Forelimb muscle (tissue), 1 donor: Measurements from ENCODE around the gene TBC1D5. TPM values are rescaled to one million over a fixed set of nuclear protein-coding genes. Genes with fewer than 3 reads are reported as not detected.

Experiments used
- DNase-seq: peaks from one replicate; pipeline ENCODE4 v3.0.0-alpha.2; 2013; ENCODE audit warnings: low read depth
- polyA plus RNA-seq: library from polyadenylated mRNA; unstranded; fragments of 120-200 nt; gene quantifications from one replicate; pipeline ENCODE4 v1.2.1, GENCODE V29; 2013; ENCODE audit not compliant: insufficient read length

TBC1D5 gene
- polyA plus RNA-seq, 1 donor, result 23.4 TPM

DNA sequence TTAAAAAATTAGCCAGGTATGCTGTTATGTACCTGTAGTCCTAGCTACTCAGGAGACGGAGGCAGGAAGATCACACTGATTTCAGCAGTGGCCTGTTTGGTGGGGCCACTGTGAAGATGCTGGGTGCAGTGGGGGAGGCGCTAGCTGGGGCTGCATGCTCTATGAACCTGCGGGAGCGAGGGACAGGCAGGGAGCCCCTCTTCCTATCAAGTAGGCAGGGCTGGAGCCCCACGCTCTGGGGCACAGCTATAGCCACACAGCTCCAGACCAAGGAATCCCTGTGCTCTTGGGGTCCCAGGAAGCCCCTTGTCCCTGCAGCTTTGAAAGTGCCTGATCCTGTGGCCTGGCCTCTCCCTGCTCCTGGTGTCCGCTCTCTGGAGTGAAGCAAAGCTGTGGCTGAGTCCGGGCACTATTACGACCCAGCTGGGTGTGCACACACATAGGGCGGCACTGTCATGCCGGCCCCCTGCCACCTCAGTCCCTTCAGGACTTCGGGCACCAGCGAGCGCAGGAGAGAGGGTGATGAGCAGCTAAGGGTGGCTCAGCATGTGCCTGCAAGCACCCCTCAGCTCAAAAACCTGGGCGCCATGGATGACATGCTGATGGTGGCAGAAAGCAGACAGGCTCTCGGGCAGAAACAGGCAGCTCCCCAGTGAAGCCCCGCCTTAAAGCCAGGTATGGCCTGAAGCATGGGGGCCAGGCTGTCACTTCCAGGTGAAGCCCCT lies 262.6 kb downstream of the TBC1D5 start:
- DNase-seq, result no peak

DNA sequence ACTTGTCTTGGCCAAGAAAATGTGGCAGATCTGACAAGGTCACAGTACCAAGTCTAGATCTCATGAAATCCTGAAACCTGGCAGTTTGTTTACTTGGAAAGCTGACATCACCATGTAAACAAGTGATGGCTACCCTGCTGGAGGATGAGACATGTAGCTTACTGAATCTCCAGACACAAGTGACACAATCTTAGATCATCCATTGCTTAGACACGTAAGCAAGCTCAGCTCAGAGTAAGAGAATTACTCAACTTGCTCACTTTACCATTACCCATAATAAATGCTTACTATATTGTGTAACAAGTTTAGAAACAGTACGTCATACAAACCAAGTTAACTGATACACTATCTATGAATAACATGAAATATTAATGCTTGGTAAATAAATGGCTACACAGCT lies 263.8 kb downstream of the TBC1D5 start:
- no peak for DNase-seq

DNA sequence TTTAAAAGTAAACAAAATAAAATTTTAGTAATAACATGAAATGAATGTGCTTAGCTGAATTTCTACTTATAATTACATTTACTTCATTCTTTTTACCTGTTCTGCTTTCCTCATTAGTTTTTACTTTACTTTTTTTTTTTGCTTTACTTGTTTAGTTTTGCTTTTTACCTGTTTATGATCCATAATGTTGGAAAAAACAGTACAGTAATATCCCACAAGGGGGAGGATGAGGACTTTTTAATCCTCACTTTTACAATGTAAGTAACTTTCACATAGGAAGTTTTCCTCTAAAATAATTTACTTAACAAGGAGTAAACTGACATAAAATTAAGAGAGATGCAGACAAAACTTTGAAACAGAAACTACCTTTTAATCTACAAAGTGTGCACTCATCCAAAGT lies 268.7 kb downstream of the TBC1D5 start:
- no peak for DNase-seq

DNA sequence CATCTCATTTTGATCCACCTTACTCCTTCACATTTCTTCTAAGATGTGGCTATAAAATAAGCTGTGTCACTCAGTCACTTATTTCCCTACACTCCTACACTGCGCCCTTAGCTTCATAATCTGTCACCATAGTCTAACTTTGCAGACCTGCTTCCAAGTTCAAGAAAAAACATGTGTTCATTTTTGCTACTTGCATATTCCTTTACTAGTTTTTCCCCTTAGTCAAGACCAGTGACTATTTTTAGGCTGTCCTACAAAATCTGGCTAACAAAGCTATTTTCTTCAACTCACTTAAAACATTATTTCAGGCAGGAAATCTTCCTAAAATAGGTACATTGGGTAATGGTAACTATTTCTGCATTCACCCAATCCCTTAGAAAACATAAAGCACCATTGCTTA lies 272.5 kb downstream of the TBC1D5 start:
- DNase-seq, result peak; percentile 8

DNA sequence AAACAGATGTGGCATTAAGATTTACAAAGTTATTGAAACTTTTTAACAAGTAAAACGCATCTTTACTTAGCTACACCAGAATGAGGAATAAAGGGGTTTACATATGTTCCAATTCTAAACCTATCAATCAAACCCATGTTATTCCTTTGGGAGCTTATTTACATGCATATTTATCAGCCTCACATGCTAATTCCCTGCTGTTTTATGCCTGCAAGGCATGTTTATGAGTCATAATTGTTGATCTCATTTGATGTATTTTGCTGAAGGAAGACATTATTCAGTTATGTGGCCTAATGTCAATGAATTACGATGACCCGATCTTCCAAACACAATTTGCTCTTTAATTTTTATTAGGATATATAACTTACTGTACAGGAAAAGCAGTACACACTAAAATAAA lies 272.9 kb downstream of the TBC1D5 start:
- no peak for DNase-seq

DNA sequence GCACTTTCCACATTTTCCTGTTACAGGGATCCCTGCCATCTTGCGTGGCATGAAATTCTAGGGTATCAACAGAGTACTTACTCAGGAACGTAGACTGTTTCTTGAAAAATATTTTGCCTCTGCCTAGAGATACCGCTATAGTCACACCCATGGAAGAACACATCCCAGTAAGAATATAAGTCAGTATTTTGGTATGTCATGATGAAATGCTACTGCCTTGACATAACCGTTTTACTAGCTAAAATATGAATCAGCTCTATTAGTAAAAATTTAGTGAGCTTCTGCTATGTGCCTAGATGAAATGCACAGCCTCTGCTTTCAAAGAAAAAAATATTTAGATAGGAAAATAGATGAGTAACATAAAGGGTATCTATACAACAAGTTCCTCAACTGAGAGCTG lies 276.4 kb downstream of the TBC1D5 start:
- DNase-seq, result no peak

DNA sequence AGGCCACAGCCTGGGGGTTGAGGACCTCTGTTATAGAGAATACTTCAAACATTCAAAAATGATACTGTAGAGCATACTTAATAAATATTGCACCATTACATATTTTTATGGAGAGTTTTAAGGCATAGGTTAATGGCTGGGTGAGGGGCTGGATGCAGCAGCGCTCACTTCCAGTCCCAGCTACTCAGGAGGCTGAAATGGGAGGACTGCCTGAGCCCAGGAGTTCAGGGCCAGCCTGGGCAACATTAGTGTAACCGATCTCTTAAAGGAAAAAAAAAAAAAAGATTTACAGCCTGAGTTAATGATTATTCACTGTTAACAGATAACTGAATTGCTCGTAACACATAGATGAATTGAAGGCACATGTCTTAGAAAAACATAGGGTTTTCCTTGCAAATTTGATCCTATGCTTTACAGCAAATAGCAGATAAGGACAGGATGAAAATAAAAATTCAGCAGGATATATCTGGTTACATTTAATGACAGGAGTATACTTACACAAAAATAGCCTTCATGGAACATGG lies 282.9 kb downstream of the TBC1D5 start:
- DNase-seq, result no peak

DNA sequence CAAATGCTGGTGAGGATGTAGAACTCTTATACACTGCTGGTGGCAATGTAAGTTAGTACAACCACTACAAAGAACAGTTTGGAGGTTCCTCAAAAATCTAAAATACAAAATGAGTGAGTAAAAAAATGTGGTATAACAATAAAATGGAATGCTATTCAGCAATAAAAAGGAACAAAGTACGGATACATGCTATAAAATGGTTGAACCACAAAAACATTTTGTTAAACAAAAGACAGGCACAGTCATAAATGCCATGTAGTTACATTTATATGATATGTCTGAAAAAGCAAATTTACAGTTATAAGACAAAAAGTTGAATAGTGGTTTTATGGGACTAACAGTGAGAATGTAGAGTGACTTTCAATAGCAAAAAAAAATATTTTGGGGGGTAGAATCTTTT lies 285.8 kb downstream of the TBC1D5 start:
- no peak for DNase-seq

DNA sequence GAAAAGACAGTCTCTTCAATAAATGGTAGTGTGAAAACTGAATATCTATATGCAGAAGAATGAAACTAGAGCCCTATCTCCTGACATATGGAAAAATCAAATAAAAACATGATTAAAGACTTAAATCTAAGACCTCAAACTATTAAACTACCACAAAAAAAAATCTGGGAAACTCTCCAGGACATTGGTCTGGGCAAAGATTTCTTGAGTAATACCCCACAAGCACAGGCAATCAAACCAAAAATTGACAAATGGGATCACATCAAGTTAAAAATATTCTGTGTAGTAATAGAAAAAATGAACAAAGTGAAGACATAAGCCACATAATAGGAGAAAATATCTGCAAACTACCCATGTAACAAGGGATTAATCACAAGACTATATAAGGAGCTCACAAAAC lies 286.4 kb downstream of the TBC1D5 start:
- DNase-seq, result no peak

DNA sequence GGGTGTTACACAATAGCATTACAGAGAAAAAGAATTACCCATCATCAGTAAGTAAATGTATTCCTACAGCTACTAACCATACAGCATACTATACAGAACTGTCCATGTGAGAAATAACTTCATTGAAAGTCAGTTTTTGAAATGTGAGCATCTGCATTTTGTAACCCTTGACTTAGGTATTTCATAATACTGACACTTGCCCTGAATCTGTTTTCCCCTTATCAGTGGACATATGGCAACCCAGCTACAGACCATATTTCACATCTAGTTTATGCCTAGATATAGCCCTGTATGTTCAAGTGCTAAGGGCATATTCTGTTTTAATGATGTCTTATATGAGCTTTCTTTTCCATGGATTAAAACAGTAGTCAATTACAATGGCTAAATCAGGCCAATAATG lies 297.6 kb downstream of the TBC1D5 start:
- DNase-seq, result no peak

DNA sequence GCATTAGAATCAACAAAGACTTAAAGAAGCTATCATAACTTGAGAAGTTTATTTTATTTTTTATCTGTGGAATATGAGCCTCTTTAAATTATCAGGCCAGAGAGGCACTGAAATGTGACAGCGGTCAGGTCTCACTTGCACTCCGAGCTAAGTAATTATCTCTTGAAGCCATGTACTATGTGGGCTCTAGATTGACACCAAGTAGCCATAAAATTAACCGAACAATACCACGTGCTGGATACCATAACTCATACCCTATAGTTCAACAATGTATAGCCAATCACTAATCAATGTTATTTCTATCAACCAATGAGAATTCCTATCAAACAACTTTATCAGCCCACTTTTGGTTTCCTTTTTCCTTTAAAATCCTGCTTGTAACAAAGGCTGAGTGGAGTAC lies 299.3 kb downstream of the TBC1D5 start:
- DNase-seq, result no peak

DNA sequence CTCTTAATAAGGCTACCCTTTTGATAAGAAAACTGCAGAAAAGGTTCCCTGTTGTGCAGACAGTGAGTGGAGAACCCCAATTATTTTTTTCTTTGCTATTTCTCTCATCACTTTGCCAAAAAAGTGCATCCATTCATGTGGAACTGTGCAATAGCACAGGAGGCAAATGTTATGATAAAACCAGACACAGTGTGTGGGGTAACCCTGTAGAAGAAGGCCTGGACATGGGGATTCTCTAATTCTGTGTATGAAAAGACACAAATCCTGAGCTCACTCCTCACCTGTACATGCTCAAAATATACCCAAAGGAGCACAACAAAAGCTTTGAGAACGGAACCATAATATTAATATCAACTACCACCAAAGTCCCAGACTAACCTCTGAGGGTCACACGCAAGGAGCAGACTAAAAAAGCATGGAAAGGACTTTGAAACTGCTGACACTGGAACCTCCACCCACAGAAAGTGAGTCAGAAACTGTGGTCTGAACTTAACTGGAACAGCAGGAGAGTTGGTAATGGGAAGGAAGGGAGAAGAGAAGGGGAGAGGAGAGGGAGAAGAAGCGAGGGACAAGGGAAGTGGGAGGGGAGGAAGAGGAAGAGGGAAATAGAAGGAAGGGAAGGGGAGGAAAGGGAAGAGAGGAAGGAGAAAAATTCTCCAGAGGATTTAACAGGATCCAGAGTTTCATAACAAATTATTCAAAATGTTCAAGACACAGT lies 299.9 kb downstream of the TBC1D5 start:
- no peak for DNase-seq

DNA sequence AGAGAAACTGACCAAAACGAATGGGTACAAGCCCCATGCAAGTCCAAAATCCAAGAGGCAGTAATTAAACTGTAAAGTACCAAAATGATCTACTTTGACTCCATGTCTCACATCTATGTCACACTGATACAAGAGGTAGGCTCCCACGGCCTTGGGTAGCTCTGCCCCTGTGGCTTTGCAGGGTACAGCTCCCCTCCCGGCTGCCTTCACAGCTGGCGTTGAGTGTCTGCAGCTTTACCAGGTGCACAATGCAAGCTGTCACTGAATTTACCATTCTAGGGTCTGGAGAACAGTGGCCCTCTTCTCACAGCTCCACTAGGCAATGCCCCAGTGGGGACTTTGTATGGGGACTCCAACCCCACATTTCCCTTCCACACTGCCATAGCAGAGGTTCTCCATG lies 308.6 kb downstream of the TBC1D5 start:
- DNase-seq, result no peak

DNA sequence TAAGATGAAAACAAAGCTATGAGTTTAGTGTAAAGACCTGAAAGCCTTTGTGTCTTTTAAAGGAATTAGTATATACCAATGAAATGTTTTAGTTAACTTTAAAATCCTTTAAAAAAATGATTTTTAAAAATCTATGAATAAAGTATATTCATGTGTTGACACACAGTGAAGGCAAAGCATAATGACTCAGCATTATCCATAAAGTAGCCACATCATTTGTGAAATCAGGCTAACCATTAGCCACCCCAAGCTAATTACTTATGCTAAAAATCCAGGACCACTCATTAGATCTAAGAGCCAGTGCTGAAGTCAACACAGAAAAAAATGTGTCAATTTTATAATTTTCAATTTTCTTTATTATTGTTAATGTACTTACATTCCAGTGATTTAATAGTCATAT lies 310.2 kb downstream of the TBC1D5 start:
- no peak for DNase-seq

DNA sequence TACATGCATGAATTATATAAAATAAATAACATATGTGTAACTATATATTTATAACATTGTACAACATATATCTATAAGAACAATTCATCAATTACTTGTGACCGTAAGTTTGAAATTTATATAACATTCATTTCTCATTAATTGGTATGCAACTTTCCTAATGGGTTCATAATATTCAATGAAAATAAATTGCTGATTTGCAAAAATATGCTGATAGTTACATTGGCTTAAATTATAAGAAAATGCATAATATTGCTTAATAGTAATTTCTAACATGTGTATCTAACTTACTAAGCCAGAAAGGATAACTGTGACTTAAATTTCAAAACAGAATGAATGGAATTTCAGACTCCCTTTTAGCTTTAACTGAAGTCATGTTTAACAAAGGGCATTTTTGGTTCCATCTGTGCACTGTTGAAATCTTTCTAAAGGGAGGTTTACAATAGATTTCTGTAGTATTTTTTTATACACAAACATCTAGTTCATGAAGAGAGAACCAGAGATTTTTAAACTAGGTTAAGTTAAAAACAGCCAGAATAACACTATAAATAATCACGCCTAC lies 310.9 kb downstream of the TBC1D5 start:
- DNase-seq, result no peak

DNA sequence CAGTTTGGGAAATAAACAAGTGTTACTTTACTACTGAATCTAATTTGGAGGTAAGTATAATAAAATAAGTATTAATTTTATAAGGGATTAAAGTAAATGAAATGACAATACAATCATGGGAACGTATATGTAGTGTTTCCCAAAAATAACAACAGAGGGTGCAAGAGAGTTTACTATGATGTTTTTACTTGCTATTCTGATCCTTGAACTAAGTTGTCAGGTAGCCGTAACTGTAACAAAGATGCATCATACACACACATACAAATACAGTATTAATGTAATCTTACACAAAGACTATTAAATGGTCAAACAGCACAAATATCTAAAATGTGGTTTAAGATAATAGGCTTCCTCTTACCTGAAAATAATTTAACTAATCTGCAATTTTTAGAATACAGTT lies 311.4 kb downstream of the TBC1D5 start:
- DNase-seq, result no peak

DNA sequence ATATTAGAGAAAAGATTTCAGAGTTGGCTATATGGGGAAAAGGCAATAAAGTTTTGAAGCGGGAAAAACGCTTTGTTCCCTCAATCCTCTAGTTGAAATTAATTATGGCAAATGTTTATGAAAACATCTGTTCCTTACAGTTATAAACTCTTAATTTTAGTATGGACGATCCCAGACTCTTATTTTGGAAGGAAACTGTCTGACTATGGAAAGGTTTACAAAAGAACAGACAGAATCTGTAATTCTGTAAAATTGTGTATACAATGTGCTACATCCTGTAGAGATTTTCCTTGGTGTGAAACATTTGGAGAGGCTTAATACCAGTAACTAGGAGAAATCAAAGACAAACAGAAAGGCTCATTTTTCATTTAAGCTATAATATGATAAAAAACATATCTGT lies 311.8 kb downstream of the TBC1D5 start:
- DNase-seq, result no peak

DNA sequence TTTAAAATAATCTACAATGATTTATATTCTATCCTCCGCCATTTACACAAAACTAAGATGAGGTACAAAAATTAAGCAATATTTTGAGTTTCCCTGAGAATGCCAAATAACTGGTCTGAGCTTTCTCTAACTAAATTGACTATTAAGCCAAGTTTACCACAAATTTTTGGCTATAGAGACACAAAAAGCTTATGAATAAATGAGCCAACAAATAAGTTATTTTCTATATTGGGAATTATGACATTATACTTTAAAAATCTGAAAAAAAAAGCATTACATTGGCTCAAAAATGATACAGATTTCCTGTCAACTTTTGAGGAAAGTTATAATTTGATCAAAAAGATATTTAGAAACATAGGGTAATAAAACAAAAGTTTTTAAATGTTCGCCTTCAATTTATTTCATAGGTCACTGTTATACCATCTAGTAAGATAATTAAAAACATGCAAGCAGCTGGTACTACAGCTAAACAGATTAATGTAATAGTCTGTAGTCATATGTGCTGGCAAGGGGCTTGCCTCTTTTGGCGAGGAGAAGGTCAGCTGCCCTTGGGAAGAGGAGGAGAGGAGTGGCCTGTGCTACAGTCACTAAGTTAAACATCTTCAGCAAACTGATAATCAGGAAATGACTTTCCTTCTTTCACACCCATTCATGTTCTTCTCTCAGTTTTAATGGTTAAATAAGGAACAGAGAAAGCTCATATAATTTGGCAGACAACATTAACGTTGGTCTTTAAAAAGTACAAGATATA lies 318.5 kb downstream of the TBC1D5 start:
- DNase-seq, result peak; percentile 20

DNA sequence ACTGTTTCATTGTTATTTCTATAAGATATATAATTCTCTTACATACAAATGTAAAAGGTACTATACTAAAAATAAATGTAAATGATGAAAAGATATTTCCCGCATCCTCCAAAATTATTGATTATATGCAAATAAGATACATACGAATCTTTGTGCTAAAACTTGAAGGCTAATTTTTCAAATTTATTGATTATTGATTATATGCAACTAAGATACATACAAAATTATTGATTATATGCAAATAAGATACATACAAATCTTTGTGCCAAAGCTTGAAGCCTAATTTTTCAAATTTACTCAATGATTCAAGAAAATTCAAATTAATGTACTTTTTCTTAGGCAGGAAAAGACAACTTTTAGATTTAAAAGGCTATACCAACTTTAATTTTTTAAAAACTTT lies 319.8 kb downstream of the TBC1D5 start:
- no peak for DNase-seq

DNA sequence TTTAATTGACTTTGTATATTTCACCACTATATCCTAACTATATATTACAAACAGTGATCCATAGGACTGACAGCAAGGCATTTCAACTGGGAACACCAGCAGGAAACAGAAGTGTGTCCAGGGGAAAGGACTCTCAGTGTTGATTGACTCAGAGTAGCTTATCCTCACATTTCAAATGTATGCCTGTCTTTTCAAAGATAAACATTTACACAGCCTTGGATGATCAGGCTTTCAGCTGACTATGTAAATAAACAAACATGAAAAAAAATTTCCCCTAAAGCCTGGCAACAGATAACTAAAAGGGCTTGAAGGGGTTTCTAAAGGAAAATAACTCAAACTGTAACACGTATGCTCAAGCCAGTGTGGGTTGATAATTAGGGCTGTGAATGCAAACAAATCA lies 321.8 kb downstream of the TBC1D5 start:
- DNase-seq, result no peak

DNA sequence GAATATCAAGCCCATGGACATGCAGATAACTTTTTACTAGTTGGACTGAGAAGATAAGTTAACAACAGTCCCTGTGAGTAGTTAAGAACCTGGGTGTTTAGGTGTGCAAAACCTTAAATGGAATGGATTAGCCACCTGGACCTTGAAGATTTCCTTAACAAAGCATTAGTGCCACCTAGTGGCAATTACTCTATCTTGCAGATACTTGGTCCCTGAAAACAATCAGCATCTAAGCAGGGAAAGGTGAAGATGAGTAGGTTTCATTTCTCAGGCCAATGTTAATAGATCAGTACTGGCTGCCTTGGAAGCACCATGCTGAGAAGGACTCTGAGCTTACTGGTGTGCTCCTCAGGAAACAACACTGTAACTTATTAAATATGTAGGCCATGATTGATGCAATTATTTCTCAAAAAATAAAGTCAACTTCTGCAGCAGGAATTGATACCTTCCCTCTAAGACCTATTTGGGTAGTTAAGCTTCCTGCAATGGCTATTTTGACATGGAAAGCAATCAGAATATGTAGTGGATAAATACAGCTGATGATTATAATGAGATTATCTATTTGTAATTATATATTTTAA lies 329.4 kb downstream of the TBC1D5 start:
- no peak for DNase-seq
